ENCODE measurements around the gene TFCP2.
"Not testable (repeated sequence)": the region's sequence is repeated elsewhere in the genome, so short reads cannot be mapped to it uniquely, and the experiment has no call there.

The TFCP2 gene, protein sequence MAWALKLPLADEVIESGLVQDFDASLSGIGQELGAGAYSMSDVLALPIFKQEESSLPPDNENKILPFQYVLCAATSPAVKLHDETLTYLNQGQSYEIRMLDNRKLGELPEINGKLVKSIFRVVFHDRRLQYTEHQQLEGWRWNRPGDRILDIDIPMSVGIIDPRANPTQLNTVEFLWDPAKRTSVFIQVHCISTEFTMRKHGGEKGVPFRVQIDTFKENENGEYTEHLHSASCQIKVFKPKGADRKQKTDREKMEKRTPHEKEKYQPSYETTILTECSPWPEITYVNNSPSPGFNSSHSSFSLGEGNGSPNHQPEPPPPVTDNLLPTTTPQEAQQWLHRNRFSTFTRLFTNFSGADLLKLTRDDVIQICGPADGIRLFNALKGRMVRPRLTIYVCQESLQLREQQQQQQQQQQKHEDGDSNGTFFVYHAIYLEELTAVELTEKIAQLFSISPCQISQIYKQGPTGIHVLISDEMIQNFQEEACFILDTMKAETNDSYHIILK

DNA sequence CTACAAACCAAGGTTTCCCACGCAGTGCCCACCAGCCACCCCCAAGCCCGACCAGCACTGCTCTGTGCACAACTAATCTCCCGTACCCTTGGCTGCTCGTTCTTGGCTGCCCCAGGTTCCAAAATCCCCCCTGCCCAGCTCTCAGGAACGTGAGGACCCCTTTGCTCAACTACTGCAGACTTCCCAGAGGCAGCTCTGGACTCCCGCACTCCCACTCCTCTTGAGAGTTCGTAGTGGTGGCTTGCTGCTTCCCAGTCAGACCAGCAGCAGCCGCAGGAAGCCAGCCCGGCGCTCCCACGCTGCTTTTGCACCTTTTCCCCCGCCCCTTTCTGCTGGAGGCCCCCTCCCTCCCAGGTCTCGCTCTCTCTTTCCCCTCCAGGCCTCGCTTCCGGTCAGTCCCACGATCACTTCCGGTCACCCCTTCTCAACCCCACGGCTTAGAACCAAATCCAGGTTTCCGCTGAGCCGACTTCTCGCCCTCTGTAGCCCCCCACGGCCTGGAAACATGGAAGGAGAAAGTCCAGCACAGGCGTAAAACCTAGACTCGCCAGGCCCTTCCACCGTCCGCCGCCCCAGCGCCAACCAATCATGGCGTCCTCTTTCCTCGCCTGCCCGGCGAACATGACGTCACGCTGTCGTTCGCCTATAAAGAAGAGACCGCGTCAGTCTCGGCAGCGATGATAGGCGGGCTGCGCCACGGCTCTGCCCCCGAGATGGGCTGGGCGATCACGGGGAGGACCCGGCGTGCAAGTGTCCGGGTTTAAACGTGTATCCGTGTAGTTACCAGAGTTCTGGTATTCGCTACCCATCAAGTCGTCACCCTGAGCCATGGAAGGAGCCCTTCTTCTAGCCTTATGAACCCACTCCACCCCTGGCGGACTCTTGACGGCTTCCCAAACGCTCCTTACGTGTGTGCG, at the start of gene TFCP2:
Gene TFCP2 (minus strand): TSS at position 621 of the 917 bp plus-strand sequence. CDS start 713 bp downstream, outside the sequence.
- H3K27ac ChIP-seq, result no peak within 1 kb of the TSS

DNA sequence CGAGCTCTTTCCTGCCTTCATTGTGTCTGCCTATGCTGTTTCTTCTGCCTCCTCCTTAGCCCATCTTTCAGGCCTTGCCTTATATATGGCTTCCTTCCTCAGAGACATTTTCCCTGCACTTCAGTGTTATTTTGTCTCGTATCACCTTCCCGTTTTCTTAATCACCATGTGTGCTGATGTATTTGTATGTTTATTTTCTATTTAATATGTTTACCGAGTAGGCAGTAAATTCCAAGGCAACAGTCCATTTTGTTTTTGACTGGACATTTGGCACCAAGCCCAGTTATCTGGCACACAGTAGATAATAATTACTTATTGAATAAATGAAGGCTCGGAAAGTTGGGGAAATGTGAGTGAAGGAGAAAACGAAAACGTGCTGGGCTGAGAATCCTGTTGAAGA, 49.5 kb upstream of the TFCP2 start:
- no peak for TF ChIP-seq ZFX (IDR thresholded peaks at IDR 0.05)
- TF ChIP-seq, protein P1, sequence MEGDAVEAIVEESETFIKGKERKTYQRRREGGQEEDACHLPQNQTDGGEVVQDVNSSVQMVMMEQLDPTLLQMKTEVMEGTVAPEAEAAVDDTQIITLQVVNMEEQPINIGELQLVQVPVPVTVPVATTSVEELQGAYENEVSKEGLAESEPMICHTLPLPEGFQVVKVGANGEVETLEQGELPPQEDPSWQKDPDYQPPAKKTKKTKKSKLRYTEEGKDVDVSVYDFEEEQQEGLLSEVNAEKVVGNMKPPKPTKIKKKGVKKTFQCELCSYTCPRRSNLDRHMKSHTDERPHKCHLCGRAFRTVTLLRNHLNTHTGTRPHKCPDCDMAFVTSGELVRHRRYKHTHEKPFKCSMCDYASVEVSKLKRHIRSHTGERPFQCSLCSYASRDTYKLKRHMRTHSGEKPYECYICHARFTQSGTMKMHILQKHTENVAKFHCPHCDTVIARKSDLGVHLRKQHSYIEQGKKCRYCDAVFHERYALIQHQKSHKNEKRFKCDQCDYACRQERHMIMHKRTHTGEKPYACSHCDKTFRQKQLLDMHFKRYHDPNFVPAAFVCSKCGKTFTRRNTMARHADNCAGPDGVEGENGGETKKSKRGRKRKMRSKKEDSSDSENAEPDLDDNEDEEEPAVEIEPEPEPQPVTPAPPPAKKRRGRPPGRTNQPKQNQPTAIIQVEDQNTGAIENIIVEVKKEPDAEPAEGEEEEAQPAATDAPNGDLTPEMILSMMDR (conservative IDR thresholded peaks at IDR 0.05), result no peak
- H3K27ac ChIP-seq, result peak overlapping the region; percentile 75

More for the DNA sequence above, at the start of gene TFCP2:
- TF ChIP-seq, protein P1 (conservative IDR thresholded peaks at IDR 0.05), result no peak
- no peak for TF ChIP-seq ZFX (IDR thresholded peaks at IDR 0.05)

DNA sequence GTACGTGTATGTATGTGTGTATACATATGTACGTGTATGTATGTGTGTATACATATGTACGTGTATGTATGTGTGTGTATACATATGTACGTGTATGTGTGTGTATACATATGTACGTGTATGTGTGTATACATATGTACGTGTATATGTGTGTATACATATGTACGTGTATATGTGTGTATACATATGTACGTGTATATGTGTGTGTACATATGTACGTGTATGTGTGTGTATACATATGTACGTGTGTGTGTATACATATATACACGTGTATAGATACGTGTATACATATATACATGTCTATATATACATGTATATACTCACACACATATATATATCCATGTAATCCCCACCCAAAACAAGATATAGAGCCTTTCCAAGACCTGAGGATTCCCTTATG, 46.9 kb upstream of the TFCP2 start:
- H3K27ac ChIP-seq, result not testable (repeated sequence)

DNA sequence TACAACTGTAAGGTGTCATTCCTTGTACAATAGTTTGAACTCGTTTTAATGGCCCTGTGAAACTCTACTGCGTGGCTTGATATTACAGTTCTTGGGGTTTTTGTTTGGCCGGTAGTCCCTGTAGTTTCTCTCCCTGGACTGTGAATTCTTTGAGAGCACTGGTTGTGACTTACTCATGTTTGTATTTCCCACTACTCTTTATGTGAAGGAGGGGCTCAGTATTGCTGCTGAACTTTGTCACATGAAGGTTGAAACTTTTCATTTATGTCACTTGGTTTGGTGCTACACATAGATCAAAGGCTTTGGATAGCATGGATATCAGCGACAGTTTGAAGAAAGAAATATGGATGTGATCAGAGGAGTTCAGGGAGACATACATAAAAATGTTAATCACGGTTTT, 46.4 kb upstream of the TFCP2 start:
- no peak overlapping the region for H3K27ac ChIP-seq
- TF ChIP-seq ZFX (IDR thresholded peaks at IDR 0.05), result no peak
- TF ChIP-seq, protein P1 (conservative IDR thresholded peaks at IDR 0.05), result no peak

DNA sequence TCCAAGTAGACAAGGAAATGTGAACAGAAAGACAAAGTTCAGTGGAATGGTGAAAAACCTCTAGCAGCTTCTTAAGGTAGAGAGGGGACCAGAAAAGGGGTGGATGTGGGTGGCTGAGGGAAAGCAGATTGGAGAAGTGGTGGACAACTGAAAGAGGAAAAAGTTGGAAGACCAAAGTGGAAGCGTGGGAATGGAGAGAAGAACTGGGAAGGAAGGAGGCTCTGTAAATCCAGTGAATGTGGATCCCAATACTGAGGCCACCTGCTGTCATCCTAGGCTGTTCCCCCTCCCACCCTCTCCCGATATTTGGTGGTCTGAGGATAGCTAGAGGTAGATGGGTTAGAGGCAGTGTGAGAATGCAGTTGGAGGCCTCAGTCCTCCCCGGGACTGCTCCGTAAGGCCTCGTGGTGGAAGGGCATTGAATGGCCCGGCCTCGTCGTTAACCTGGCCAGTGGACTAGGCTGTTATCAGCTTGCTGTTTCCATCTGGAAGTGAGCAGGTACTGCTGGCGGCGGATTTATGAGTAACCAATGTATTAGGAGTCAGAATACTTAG, 45.7 kb upstream of the TFCP2 start:
- H3K27ac ChIP-seq, result no peak overlapping the region
- TF ChIP-seq, protein P1 (conservative IDR thresholded peaks at IDR 0.05), result no peak
- TF ChIP-seq ZFX (IDR thresholded peaks at IDR 0.05), result no peak

DNA sequence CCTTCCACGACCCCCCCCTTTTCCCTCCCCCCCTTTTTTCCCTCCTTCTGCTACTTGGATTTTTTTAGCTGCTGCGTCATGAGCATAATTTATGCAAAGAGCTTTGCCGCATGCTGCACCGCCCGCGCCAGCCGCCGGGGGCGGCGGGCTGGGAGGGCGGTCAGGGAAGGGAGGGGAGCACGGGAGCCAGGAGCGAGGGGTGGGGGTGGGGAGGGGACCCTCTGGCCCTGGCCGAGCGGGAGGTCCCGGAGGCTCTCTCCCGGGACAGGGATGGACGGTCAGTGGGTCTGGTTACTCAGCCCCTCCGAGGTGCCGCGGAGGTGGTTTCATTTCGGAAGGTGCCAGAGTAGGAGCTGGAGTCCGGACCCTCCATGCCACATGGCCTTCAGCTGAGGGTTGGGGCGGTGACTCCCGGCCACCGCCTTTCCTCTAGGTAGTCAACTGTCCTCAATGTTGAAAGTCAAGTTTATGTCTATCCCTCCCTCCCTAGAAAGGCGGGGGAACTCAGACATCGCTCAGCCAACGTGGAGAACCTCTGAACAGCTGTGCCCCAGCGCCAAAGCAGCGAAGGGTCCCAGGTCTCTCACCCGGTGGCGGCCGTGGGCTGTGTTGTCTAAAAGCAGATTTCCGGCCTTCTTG, 45.2 kb upstream of the TFCP2 start, which contains the start of gene POU6F1:
Gene POU6F1 (minus strand): TSS at position 95 of the 639 bp plus-strand sequence. CDS start 11,226 bp downstream, outside the sequence.
- TF ChIP-seq, protein P1 (conservative IDR thresholded peaks at IDR 0.05), result no peak
- TF ChIP-seq ZFX (IDR thresholded peaks at IDR 0.05), result no peak
- no peak within 1 kb of the TSS for H3K27ac ChIP-seq

All from C4-2B (cell line).